ENCODE measurements around the gene SLC25A15.
"Not testable (repeated sequence)": the region's sequence is repeated elsewhere in the genome, so short reads cannot be mapped to it uniquely, and the experiment has no call there.

Gene SLC25A15

DNA sequence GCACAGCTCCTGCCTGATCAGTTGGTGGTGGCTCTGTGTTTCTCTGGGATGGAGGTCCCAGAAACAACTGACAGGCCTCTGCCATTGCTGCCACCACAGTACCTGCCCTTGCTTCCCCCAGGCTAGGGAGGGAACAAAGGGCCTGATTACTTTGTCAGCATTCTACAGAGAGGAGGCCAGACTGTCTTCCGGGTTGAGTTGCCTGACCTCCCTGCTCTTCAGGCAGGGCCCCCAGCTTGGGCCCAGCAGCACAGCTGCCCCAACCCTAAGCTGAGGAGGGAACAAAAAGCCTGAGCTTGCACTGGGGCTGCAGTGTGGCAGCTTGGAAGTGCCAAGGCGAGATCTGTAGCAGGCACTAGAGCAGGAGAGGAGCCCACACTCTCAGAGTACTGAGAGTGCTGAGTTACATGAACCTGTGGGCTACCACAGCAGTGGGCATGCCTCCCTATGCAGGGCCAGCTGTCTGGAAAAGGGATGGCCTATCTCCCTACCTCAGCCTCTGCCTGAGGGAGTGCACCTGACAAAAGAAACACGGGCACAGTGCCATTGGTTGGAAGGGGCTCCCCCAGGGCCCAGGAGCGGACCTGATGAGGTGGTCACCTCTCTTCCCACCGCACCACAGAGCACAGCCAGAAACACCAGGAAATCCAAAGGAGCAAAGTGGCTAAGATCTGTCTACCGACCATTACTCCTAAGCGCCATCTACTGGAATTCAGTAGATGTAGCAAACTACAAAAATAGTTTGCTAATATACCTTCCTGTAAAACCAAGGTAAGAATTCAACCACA, 24.4 kb downstream of the SLC25A15 start:
- ATAC-seq, result peak; percentile 31; the same call in 1 of the 3 replicates
- TF ChIP-seq SNAI2 (CRISPR knock-in tag; IDR thresholded peaks at IDR 0.05) (no peak), OSR1 (CRISPR knock-in tag; IDR thresholded peaks at IDR 0.05) (no peak), ZFP3 (CRISPR knock-in tag; IDR thresholded peaks at IDR 0.05) (no peak), GLIS3 (CRISPR knock-in tag; IDR thresholded peaks at IDR 0.05) (no peak), BACH2 (CRISPR knock-in tag; IDR thresholded peaks at IDR 0.05; ENCODE audit: borderline replicate concordance) (no peak), ESRRG (CRISPR knock-in tag; IDR thresholded peaks at IDR 0.05) (no peak), ZNF565 (CRISPR knock-in tag; conservative IDR thresholded peaks at IDR 0.05; ENCODE audit: low read depth) (no peak), ZFP30 (CRISPR knock-in tag; IDR thresholded peaks at IDR 0.05) (no peak), ZNF70 (CRISPR knock-in tag; IDR thresholded peaks at IDR 0.05) (no peak), ISL1 (CRISPR knock-in tag; IDR thresholded peaks at IDR 0.05) (no peak)
- TF ChIP-seq, protein P1, sequence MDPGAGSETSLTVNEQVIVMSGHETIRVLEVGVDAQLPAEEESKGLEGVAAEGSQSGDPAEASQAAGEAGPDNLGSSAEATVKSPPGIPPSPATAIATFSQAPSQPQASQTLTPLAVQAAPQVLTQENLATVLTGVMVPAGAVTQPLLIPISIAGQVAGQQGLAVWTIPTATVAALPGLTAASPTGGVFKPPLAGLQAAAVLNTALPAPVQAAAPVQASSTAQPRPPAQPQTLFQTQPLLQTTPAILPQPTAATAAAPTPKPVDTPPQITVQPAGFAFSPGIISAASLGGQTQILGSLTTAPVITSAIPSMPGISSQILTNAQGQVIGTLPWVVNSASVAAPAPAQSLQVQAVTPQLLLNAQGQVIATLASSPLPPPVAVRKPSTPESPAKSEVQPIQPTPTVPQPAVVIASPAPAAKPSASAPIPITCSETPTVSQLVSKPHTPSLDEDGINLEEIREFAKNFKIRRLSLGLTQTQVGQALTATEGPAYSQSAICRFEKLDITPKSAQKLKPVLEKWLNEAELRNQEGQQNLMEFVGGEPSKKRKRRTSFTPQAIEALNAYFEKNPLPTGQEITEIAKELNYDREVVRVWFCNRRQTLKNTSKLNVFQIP (CRISPR knock-in tag; IDR thresholded peaks at IDR 0.05; ENCODE audit: borderline replicate concordance, low read depth), result no peak

DNA sequence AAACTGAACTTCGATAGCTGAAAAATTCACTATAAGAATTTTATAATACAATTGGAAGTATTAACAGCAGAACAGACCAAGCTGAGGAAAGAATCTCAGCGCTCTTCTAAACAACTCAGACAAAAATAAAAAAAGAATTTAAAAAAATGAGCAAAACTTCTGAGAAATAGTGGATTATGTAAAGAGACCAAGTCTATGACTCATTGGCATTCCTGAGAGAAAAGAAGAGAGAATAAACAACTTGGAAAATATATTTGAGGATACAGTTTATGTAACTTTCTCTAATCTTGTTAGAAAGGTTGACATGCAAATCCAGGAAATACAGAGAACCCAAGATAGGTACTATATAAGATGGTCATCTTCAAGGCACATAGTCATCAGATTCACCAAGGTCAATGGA, 25.4 kb downstream of the SLC25A15 start:
- TF ChIP-seq ZFP30 (CRISPR knock-in tag; IDR thresholded peaks at IDR 0.05), result peak; percentile 68
- no peak for TF ChIP-seq ZNF565 (CRISPR knock-in tag; conservative IDR thresholded peaks at IDR 0.05; ENCODE audit: low read depth)
- TF ChIP-seq, protein P2, sequence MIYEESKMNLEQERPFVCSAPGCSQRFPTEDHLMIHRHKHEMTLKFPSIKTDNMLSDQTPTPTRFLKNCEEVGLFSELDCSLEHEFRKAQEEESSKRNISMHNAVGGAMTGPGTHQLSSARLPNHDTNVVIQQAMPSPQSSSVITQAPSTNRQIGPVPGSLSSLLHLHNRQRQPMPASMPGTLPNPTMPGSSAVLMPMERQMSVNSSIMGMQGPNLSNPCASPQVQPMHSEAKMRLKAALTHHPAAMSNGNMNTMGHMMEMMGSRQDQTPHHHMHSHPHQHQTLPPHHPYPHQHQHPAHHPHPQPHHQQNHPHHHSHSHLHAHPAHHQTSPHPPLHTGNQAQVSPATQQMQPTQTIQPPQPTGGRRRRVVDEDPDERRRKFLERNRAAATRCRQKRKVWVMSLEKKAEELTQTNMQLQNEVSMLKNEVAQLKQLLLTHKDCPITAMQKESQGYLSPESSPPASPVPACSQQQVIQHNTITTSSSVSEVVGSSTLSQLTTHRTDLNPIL (CRISPR knock-in tag; IDR thresholded peaks at IDR 0.05; ENCODE audit: low read depth), result no peak
- no peak for ATAC-seq

DNA sequence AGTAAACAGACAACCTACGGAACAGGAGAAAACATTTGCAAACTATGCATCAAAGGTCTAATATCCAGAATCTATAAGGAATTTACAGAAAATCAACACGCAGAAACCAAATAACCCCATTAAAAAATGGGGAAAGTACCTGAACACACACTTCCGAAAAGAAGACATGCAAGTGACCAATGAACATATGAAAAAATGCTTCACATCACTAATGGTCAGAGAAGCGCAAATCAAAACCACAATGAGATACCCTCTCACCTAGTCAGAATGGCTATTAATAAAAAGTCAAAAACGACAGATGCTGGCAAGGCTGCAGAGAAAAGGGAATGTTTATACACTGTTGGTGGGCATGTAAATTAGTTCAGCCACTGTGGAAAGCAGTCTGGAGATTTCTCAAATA, 29.5 kb downstream of the SLC25A15 start:
- ATAC-seq, result no peak
- TF ChIP-seq ZFP30 (CRISPR knock-in tag; IDR thresholded peaks at IDR 0.05), result no peak

DNA sequence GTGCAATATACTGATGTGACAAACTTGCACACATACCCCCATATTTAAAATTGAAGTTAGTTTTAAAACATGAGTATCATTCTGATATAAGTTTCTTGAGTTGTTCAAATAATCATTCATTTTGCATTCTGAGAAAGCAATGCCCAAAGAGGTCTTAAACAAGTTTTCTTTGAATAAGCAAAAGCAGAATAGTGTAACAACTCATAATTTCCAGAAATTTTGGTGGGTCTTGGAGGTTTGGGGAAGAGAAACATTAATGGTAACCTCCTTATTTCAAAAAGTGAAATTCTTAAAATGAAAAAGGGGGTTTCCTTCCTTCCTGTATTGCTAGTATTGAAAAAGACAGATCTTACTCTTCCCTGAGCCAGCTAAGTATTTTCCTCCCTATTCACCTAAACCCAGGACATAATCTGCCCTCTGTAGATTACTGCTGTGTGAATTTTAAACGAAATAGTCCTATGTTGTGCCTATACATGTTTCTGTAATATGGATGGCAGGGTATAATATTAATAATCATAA, 30.4 kb downstream of the SLC25A15 start:
- TF ChIP-seq PPARA (CRISPR knock-in tag; IDR thresholded peaks at IDR 0.05; ENCODE audit: borderline replicate concordance), result no peak
- TF ChIP-seq ZNF565 (CRISPR knock-in tag; conservative IDR thresholded peaks at IDR 0.05; ENCODE audit: low read depth), result no peak
- no peak for TF ChIP-seq ZFP30 (CRISPR knock-in tag; IDR thresholded peaks at IDR 0.05)
- TF ChIP-seq, protein P3, sequence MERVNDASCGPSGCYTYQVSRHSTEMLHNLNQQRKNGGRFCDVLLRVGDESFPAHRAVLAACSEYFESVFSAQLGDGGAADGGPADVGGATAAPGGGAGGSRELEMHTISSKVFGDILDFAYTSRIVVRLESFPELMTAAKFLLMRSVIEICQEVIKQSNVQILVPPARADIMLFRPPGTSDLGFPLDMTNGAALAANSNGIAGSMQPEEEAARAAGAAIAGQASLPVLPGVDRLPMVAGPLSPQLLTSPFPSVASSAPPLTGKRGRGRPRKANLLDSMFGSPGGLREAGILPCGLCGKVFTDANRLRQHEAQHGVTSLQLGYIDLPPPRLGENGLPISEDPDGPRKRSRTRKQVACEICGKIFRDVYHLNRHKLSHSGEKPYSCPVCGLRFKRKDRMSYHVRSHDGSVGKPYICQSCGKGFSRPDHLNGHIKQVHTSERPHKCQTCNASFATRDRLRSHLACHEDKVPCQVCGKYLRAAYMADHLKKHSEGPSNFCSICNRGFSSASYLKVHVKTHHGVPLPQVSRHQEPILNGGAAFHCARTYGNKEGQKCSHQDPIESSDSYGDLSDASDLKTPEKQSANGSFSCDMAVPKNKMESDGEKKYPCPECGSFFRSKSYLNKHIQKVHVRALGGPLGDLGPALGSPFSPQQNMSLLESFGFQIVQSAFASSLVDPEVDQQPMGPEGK (CRISPR knock-in tag; IDR thresholded peaks at IDR 0.05; ENCODE audit: borderline replicate concordance), result no peak
- no peak for TF ChIP-seq SNAI2 (CRISPR knock-in tag; IDR thresholded peaks at IDR 0.05)
- TF ChIP-seq, protein P1 (CRISPR knock-in tag; IDR thresholded peaks at IDR 0.05; ENCODE audit: borderline replicate concordance, low read depth), result no peak
- no peak for TF ChIP-seq ISL1 (CRISPR knock-in tag; IDR thresholded peaks at IDR 0.05)
- TF ChIP-seq BACH2 (CRISPR knock-in tag; IDR thresholded peaks at IDR 0.05; ENCODE audit: borderline replicate concordance), result no peak
- TF ChIP-seq, protein P2 (CRISPR knock-in tag; IDR thresholded peaks at IDR 0.05; ENCODE audit: low read depth), result no peak
- TF ChIP-seq ZFP3 (CRISPR knock-in tag; IDR thresholded peaks at IDR 0.05), result no peak
- no peak for ATAC-seq

DNA sequence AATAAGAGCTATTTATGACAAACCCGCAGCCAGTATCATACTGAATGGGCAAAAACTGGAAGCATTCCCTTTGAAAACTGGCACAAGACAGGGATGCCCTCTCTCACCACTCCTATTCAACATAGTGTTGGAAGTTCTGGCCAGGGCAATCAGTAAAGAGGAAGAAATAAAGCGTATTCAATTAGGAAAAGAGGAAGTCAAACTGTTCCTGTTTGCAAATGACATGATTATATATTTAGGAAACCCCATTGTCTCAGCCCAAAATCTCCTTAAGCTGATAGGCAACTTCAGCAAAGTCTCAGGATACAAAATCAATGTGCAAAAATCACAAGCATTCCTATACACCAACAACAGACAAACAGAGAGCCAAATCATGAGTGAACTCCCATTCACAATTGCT, 50.3 kb downstream of the SLC25A15 start:
- not testable (repeated sequence) for ATAC-seq

DNA sequence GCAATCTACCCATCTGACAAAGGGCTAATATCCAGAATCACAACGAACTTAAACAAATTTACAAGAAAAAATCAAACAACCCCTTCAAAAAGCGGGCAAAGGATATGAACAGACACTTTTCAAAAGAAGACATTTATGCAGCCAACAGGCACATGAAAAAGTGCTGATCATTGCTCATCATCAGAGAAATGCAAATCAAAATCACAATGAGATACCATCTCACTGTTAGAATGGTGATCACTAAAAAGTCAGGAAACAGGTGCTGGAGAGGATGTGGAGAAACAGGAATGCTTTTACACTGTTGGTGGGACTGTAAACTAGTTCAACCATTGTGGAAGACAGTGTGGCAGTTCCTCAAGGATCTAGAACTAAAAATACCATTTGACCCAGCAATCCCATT, 51.5 kb downstream of the SLC25A15 start:
- ATAC-seq, result not testable (repeated sequence)

All from SK-N-SH treated with all-trans-retinoic acid at 6 μM for 48 hours (cell line).